Measurements from ENCODE around the gene MBNL2.

The MBNL2 gene

DNA sequence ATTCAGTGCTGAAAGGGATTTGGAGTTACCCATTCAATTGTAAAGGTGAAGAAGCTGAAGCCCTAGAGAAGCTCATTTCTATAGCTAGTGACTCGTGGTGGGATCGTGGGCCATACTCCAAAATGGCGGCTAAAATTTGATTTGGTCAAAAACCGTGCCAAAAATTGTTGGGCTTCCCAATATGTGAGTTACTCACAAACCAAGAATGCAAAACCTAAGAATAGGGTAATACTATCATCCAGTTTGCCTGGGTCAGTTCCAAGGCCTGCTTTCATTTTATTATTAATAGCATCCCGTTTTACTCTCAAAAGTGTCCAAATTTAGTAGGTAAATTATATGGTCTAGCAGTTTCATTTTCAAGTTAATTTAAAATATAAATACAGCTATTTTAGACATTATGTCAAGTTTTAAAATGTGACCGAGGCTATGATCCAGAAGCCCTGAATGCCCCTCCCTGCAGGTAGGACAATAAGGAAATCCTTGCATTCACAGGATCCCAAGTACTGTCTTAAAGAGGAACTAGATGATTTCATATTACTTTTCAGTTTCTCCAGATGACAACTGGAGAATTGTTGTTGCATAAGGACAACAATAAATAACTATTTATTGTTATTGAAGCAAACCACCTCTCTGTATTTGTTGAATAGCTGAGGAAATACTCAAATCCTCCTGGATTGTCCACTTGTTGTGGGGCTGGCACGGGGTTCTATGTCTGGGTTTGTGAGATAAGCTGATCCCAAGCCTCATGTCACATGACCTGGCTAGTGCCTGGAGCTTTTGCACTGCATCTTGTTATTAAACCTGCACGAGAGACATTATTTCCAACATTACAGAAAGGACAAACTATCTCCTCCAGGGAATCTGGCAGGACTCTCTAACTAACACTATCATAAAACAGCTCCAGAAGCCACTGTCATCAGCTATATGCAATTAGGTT, 200.3 kb downstream of the MBNL2 start:
- ChIA-PET POLR2A (no interaction called here), CTCF (interaction anchor here (1.1 to 1.2 kb wide), 2 partner anchors 10 to 55 kb away, joined by 4 to 5 read pairs; no protein-coding TSS in a partner anchor)
- no peak overlapping the region for H3K27ac ChIP-seq (ENCODE audit: insufficient read depth in 1 of 2, low read depth in 1 of 2, low read length in 2 of 2, poor library complexity in 1 of 2, severe bottlenecking in 2 of 2)
- no peaks in the 10 kb centered on the region for H3K4me1 ChIP-seq (ENCODE audit: control extremely low read depth in 1 of 4, control insufficient read depth in 4 of 4, insufficient read depth in 4 of 4, low read length in 3 of 4)
- no peaks in the 10 kb centered on the region for H3K27me3 ChIP-seq (replicated peaks in 2 of 5; ENCODE audit: control insufficient read depth in 4 of 5, insufficient read depth in 5 of 5, low read length in 4 of 5)
- WGBS (ENCODE audit: insufficient coverage) = 90% methylated on average over 6 of the region's 8 CpGs
- no peaks in the 10 kb centered on the region for H3K36me3 ChIP-seq (ENCODE audit: control insufficient read depth in 4 of 4, insufficient read depth in 4 of 4, low read length in 3 of 4)
- no peak overlapping the region for H3K4me3 ChIP-seq (ENCODE audit: control insufficient read depth in 1 of 7, extremely low read depth in 1 of 7, insufficient read depth in 4 of 7, low read depth in 2 of 7, low read length in 6 of 7)
- no peaks in the 10 kb centered on the region for H3K9me3 ChIP-seq (ENCODE audit: control extremely low read depth in 1 of 5, control insufficient read depth in 4 of 5, insufficient read depth in 2 of 5, low read depth in 1 of 5, low read length in 4 of 5)
- DNase-seq = no peak

DNA sequence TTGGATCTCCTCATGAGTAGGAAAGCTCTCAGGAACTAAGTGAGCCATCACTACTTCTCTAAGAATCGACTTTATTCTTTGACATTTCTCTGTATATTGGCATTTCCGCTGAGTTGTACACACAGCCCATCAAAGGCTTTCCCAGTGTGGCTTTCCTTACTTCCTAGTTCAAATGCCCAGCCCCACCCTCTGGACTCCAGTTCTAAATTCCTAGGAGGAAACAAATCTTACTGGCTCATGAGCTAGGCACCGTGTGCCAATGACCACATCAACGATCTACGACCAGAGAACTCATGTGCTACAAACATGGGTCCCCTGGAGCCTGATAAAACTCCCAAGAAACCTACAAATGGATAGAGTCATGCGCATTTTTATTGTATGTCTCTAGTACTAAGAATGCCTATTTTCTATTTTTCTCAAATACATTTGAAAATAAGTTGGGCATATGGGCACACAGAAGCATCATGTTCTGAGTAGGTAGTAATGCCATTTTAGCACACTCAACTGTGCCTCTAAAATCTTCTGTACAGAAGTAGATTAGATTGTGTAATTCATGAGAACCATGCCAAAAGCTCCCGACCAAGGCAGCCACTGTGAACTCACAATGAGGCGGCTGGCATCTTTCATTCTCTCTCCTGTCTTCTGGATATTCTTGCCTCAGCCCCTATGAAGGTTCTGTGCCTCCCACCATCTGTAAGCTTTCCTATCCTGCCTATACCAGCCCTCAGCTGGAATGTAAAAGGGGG, 201.3 kb downstream of the MBNL2 start:
- WGBS (ENCODE audit: insufficient coverage) = 94% methylated on average over 5 of the region's 8 CpGs
- H3K27ac ChIP-seq (ENCODE audit: insufficient read depth in 1 of 2, low read depth in 1 of 2, low read length in 2 of 2, poor library complexity in 1 of 2, severe bottlenecking in 2 of 2) = no peak overlapping the region
- H3K36me3 ChIP-seq (ENCODE audit: control insufficient read depth in 4 of 4, insufficient read depth in 4 of 4, low read length in 3 of 4) = no peaks in the 10 kb centered on the region
- DNase-seq = no peak
- no peaks in the 10 kb centered on the region for H3K4me1 ChIP-seq (ENCODE audit: control extremely low read depth in 1 of 4, control insufficient read depth in 4 of 4, insufficient read depth in 4 of 4, low read length in 3 of 4)
- ChIA-PET POLR2A (interaction anchor here (0.6 to 1.0 kb wide), 2 partner anchors 10 to 35 kb away, joined by 3 to 4 read pairs; no protein-coding TSS in a partner anchor), CTCF (interaction anchor here (1.1 to 1.2 kb wide), 2 partner anchors 9 to 56 kb away, joined by 4 to 5 read pairs; no protein-coding TSS in a partner anchor)
- no peaks in the 10 kb centered on the region for H3K27me3 ChIP-seq (replicated peaks in 2 of 5; ENCODE audit: control insufficient read depth in 4 of 5, insufficient read depth in 5 of 5, low read length in 4 of 5)
- no peaks in the 10 kb centered on the region for H3K9me3 ChIP-seq (ENCODE audit: control extremely low read depth in 1 of 5, control insufficient read depth in 4 of 5, insufficient read depth in 2 of 5, low read depth in 1 of 5, low read length in 4 of 5)
- no peak overlapping the region for H3K4me3 ChIP-seq (ENCODE audit: control insufficient read depth in 1 of 7, extremely low read depth in 1 of 7, insufficient read depth in 4 of 7, low read depth in 2 of 7, low read length in 6 of 7)

DNA sequence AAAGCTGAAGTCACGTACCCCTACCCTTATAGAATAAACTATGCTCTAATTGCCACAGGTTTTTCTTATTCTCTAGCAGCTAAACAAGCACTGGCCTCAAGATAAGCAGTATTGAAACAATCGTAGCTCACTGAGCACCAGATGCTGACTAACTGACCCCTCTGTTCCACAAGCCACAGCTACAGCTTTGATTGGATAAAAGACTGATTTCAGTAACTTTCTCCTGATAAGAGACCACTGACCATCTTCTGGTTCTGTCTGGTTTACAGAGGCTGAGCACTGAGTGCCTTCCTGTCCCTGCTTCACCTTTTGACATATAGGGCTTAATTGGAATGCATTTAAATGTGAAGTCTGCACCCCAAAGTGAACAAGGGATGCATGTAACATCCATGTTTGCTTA, 203.5 kb downstream of the MBNL2 start:
- ChIA-PET POLR2A (no interaction called here), CTCF (no interaction called here)
- DNase-seq = no peak
- Histone ChIP-seq H3K9me3 (ENCODE audit: control extremely low read depth in 1 of 5, control insufficient read depth in 4 of 5, insufficient read depth in 2 of 5, low read depth in 1 of 5, low read length in 4 of 5) (no peaks in the 10 kb centered on the region), H3K36me3 (ENCODE audit: control insufficient read depth in 4 of 4, insufficient read depth in 4 of 4, low read length in 3 of 4) (no peaks in the 10 kb centered on the region), H3K27me3 (replicated peaks in 2 of 5; ENCODE audit: control insufficient read depth in 4 of 5, insufficient read depth in 5 of 5, low read length in 4 of 5) (no peaks in the 10 kb centered on the region), H3K4me3 (ENCODE audit: control insufficient read depth in 1 of 7, extremely low read depth in 1 of 7, insufficient read depth in 4 of 7, low read depth in 2 of 7, low read length in 6 of 7) (no peak overlapping the region), H3K4me1 (ENCODE audit: control extremely low read depth in 1 of 4, control insufficient read depth in 4 of 4, insufficient read depth in 4 of 4, low read length in 3 of 4) (no peaks in the 10 kb centered on the region), H3K27ac (ENCODE audit: insufficient read depth in 1 of 2, low read depth in 1 of 2, low read length in 2 of 2, poor library complexity in 1 of 2, severe bottlenecking in 2 of 2) (no peak overlapping the region)
- WGBS (ENCODE audit: insufficient coverage) = 90% methylated on average over 2 of the region's 2 CpGs

DNA sequence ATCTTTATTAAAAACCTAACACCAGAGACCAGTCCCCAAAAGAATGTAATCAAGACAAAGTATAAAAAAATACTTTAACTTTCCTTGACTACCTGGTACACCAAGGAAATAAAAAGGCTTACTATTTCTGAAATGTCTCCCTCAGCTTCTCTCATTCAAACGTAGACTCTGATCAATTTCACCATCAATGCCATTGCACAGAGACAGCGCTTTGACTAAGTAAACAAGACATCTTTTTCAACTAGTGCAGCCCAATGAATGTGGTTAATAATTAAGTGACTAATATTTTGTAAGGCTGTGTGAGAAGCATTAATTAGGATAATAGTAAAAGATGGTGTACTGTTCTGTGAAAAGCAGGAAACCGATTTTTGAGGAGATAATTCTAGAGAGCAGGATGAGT, 204.6 kb downstream of the MBNL2 start:
- CTCF ChIA-PET = no interaction called here
- H3K4me3 ChIP-seq (ENCODE audit: control insufficient read depth in 1 of 7, extremely low read depth in 1 of 7, insufficient read depth in 4 of 7, low read depth in 2 of 7, low read length in 6 of 7) = no peak overlapping the region
- H3K27ac ChIP-seq (ENCODE audit: insufficient read depth in 1 of 2, low read depth in 1 of 2, low read length in 2 of 2, poor library complexity in 1 of 2, severe bottlenecking in 2 of 2) = no peak overlapping the region
- no peaks in the 10 kb centered on the region for H3K27me3 ChIP-seq (replicated peaks in 2 of 5; ENCODE audit: control insufficient read depth in 4 of 5, insufficient read depth in 5 of 5, low read length in 4 of 5)
- peaks cover 0 to 2% (median 0%) of the 10 kb centered on the region in 4 experiments for H3K4me1 ChIP-seq (ENCODE audit: control extremely low read depth in 1 of 4, control insufficient read depth in 4 of 4, insufficient read depth in 4 of 4, low read length in 3 of 4)
- no peak for DNase-seq
- no peaks in the 10 kb centered on the region for H3K9me3 ChIP-seq (ENCODE audit: control extremely low read depth in 1 of 5, control insufficient read depth in 4 of 5, insufficient read depth in 2 of 5, low read depth in 1 of 5, low read length in 4 of 5)
- POLR2A ChIA-PET = no interaction called here
- WGBS (ENCODE audit: insufficient coverage) = 100% methylated on average over 1 of the region's 3 CpGs
- H3K36me3 ChIP-seq (ENCODE audit: control insufficient read depth in 4 of 4, insufficient read depth in 4 of 4, low read length in 3 of 4) = no peaks in the 10 kb centered on the region

DNA sequence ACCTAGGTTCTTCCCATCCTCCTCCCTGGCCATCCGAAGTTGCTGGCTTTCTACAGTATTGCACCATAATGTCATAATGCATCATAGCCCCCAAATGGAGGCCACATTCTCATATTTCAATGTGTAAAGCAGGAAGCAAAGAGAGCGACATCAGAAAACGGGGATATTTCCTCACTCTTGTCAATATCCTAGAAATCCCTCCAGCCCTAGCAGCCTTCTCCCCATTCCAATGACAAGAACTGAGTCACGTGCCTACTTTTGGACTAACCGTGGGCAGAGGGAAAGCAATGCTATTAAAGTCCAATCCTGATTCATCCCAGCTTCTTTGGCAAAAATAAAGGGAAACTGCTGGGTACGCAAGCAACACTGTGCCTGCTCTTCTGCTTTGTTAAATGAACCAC, 207.5 kb downstream of the MBNL2 start:
- Histone ChIP-seq H3K4me3 (ENCODE audit: control insufficient read depth in 1 of 7, extremely low read depth in 1 of 7, insufficient read depth in 4 of 7, low read depth in 2 of 7, low read length in 6 of 7) (no peak overlapping the region), H3K27ac (ENCODE audit: insufficient read depth in 1 of 2, low read depth in 1 of 2, low read length in 2 of 2, poor library complexity in 1 of 2, severe bottlenecking in 2 of 2) (no peak overlapping the region), H3K9me3 (ENCODE audit: control extremely low read depth in 1 of 5, control insufficient read depth in 4 of 5, insufficient read depth in 2 of 5, low read depth in 1 of 5, low read length in 4 of 5) (no peaks in the 10 kb centered on the region), H3K27me3 (replicated peaks in 2 of 5; ENCODE audit: control insufficient read depth in 4 of 5, insufficient read depth in 5 of 5, low read length in 4 of 5) (no peaks in the 10 kb centered on the region), H3K4me1 (ENCODE audit: control extremely low read depth in 1 of 4, control insufficient read depth in 4 of 4, insufficient read depth in 4 of 4, low read length in 3 of 4) (peaks cover 2 to 19% (median 4%) of the 10 kb centered on the region in 4 experiments), H3K36me3 (ENCODE audit: control insufficient read depth in 4 of 4, insufficient read depth in 4 of 4, low read length in 3 of 4) (no peaks in the 10 kb centered on the region)
- no peak for DNase-seq
- ChIA-PET POLR2A (no interaction called here), CTCF (no interaction called here)
- WGBS (ENCODE audit: insufficient coverage) = 100% methylated on average over 4 of the region's 6 CpGs

DNA sequence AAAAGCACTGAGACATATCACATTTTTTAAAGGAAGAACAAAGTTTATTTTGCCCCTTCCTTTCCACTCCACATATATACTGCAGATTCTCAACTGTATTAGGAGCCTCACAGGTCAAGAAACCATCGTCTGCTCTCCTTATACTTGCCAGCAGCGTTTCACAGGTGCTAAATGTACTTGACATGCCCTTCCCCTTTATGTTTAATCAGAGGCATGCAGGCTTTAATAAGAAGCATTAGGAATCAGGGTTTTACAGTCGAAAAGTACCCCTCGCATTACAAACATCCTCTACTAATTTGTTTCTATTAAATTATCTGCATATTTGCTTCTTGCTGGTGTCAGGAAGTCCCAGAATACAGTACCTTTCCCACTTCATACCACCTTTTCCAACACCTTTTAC, 208.2 kb downstream of the MBNL2 start:
- 100% methylated on average over 1 of the region's 4 CpGs for WGBS (ENCODE audit: insufficient coverage)
- ChIA-PET CTCF (no interaction called here), POLR2A (no interaction called here)
- H3K27ac ChIP-seq (ENCODE audit: insufficient read depth in 1 of 2, low read depth in 1 of 2, low read length in 2 of 2, poor library complexity in 1 of 2, severe bottlenecking in 2 of 2) = no peak overlapping the region
- H3K9me3 ChIP-seq (ENCODE audit: control extremely low read depth in 1 of 5, control insufficient read depth in 4 of 5, insufficient read depth in 2 of 5, low read depth in 1 of 5, low read length in 4 of 5) = no peaks in the 10 kb centered on the region
- H3K4me3 ChIP-seq (ENCODE audit: control insufficient read depth in 1 of 7, extremely low read depth in 1 of 7, insufficient read depth in 4 of 7, low read depth in 2 of 7, low read length in 6 of 7) = no peak overlapping the region
- H3K27me3 ChIP-seq (replicated peaks in 2 of 5; ENCODE audit: control insufficient read depth in 4 of 5, insufficient read depth in 5 of 5, low read length in 4 of 5) = no peaks in the 10 kb centered on the region
- H3K36me3 ChIP-seq (ENCODE audit: control insufficient read depth in 4 of 4, insufficient read depth in 4 of 4, low read length in 3 of 4) = no peaks in the 10 kb centered on the region
- DNase-seq = no peak
- H3K4me1 ChIP-seq (ENCODE audit: control extremely low read depth in 1 of 4, control insufficient read depth in 4 of 4, insufficient read depth in 4 of 4, low read length in 3 of 4) = peaks cover 2 to 25% (median 8%) of the 10 kb centered on the region in 4 experiments
